Mesenteric fat pad (tissue), 1 donor: ENCODE results near the gene HHATL. TPM values are rescaled to one million over a fixed set of nuclear protein-coding genes. Genes with fewer than 3 reads are reported as not detected.
A peak's percentile ranks its signal among the peaks of the same experiment; 100 is the strongest.

ENCODE experiments used
- DNase-seq: peaks from one replicate; pipeline ENCODE4 v3.0.0-alpha.2; 2020; ENCODE audit warnings: low spot score
- total RNA-seq: library from RNA; stranded (reverse); fragmentation: NEBNext Ultra II Directional; extraction: Animal tissue kit (Norgen Biotek cat#: 25700); gene quantifications from one replicate; pipeline ENCODE4 v1.2.1, GENCODE V29; 2021
- donor health status: DM: yes; HTN: yes; CAD: no.

Gene HHATL
- total RNA-seq, 1 donor from 2014 or later: 0.48 TPM

- no peak for DNase-seq
These were observed 11.1 kb upstream of the HHATL start for GRCh38 chr3:42713747-42714146.

DNA sequence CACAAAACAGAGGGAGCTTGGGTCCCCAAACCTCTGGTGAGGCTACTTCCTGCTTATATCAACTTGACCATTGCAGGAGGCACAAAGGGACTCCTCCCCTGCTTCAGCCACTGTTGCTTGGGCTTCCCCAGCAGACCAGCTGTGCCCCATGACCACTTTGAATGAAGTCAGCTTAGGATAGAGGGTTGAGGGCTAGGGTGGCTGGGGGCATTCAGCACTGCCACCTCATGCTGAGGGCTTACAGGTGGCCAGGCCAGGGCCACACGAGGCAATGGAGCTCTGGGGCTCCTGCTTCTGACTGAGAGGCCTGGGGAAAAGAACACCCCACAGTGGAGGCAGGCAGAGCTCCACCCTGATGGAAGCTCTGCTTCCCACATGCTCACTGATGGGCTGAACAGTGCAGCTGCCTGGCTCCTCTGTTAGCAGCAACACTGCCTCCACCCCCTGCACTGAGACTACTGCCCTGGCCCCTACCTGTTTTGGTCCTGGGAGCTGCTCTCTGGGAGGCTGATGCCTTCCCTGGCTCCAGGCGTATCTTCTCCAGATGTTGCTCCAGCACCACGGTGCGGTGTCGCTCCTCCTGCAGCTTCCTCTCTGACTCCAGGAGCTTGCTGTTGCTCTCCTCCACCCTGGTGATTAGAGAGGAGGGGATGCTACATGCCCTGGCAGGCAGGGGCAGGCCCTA is 10.2 kb upstream of the HHATL start:
- DNase-seq: peak; percentile 78

DNA sequence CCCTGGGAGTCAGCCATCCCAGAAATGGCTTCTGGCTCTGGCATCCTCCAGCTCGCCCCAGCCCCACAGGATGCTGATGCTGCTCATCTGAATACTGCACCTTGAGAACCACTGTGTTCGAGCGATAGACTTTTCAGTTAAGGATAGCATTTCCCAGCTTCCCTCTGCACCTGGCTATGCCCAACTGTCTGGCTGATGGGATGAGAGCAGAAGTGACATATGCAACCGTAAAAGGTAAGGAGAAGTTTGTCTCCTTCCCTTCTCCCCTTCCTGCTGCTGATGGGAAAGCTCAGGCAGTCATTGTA is 9.7 kb upstream of the HHATL start:
- DNase-seq: no peak

DNA sequence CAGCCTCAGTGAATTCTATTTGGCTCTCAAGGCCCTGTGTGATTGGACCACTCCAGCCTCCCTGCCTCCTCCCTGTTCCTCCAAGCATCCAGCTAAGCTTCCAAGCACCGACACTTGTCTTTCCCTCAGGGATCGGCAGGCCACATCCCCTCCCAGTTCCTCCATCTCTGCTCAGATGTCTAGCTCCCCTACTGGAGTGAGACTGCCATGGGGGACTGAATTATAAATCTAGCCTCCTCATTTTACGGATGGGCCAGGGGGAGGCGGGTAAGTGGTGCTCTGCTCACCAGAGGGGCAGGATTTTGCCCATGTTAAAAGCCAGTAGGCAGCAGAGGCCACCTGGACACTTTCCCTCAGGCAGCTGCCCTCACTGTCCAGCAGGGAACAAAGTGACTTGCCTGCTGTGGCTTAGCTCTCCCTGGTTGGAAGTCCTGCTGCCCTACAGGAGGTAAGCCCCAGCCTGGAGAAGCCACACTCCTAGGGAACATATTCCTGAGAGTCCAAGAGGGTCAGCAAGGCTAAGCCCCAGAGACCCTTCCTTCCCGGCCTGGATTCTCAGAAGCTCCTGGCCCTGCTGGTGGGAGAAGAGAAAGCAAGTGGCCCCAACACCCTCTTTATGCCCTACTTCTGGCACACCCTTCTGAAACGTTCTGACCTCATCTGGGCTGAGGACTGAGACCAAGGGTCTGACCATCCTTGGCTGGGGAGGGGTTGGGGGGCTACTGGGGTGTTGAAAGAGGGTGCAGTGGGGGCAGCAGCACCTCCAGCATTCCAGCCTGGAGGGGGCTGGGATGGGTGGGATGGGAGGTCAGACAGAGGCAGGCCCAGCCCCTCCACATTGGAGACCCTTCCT is 9.1 kb upstream of the HHATL start:
- peak; percentile 76 for DNase-seq

DNA sequence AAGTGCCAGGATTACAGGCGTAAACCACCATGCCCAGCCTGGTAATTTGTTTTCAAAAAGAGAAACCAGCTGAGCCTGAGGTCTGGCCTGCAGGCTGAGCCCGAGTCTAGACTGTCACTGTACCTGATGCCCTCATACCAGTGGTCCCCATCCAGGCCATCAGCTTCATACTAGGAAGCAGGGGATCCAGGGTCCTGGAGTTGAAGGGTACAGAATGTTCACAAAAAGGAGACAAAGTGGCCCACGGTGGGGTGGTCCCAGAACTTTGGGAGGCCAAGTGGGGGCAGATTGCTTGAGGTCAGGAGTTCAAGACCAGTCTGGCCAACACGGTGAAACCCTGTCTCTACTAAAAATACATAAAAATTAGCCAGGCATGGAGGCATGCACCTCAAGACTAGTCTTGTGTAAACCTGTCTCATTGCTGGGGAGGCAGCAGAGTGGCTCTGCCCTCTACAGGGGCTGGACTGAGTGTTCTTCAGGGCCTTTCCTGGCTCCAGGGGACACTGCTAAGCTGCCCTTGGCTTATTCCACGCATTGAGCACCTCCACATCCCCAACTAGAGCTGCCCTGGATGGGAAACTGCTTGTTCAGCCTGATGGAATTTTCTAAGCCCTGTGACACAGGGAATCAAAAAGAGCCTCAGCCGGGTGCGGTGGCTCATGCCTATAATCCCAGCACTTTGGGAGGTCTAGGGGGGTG is 7.9 kb upstream of the HHATL start:
- DNase-seq: peak; percentile 57

DNA sequence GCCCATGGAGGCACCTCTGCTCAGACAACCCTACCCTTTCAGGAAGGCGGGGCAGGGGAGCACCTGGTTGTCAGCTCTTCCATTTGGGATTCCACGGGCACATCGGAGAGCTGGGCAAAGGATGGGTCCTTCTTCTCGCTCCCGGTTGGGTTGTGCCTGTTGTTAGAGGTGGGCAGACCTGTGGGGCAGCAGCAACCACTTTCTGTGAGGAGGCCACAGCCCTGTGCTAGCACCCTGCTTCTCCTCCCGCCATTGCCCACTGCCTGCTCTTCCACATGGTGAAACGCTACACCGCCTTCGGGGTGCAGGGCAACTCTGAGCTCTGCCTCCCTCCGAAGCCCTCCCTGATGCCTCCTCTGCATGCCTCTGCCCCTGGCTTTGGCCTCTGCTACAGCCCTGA is 7.0 kb upstream of the HHATL start:
- DNase-seq: peak; percentile 55

DNA sequence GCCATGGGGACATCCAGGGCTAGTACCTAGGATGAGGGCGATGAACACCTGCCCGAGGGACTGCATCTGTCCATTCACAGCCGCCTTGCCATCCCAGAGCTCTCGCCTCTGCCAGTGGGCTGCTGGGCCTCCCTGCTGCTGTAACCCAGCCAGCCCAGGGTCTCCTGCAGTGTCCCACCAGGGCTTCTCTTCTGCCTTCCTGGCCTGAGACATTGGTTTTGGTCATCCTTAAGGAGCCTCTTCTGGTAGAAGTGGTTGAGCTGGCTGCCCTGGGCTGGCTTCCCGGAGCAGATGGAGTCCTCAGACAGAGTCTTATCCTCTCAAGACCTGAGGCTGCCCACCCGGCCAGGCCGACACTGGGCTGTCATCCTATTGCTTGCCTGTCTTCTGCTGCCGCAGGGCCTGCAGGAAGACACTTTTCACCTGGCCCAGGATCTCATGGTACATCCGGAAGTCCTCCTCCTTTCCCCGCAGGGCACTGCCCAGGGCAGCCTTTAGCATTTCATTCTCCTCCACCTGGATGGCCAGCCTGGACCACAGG is 6.1 kb upstream of the HHATL start:
- DNase-seq: peak; percentile 80

GRCh38 chr3:42707620-42708355 is 5.2 kb upstream of the HHATL start:
- DNase-seq: peak; percentile 74

DNA sequence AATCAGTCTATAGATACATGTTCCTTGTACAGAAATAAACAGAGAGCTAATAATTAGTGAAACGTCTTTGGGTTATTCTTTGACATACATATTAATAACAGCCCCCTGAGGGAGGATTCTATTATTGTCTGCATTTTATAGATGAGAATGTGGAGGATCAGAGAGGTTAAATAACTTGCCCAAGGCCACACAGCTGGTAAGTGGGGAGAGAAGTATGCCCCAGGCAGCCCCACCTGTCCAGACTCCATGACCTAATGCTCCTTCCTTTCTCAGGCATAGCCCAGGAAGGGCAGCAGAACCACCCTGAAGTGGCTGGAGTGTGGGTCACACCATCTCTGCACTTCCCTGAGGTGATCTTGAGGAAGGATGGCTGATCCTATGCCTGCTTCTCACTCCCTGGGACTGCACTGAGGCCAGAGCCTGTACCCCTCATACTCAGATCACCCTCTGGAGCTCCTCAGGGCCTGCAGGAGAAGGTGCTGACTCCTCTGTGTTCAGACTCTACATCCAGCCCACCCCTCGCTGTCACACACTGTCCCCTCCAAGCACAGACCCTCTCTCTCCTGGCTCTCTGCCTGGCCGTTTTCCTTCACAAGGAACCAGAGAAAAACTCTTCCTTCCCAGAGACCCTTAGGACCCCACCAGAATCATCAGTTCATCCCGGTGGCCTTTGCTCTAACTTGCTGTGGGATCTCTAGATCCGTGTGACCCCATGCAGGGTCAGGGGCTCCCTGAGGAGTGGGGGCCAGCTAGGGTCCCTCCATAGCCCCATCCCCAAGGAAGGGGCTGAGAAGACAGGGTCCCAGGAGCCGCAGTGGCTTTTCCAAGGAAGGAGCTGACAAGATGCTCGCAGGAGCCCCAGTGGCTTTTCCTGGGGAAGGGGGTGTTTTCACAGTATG is 4.4 kb upstream of the HHATL start:
- DNase-seq: peak; percentile 79

DNA sequence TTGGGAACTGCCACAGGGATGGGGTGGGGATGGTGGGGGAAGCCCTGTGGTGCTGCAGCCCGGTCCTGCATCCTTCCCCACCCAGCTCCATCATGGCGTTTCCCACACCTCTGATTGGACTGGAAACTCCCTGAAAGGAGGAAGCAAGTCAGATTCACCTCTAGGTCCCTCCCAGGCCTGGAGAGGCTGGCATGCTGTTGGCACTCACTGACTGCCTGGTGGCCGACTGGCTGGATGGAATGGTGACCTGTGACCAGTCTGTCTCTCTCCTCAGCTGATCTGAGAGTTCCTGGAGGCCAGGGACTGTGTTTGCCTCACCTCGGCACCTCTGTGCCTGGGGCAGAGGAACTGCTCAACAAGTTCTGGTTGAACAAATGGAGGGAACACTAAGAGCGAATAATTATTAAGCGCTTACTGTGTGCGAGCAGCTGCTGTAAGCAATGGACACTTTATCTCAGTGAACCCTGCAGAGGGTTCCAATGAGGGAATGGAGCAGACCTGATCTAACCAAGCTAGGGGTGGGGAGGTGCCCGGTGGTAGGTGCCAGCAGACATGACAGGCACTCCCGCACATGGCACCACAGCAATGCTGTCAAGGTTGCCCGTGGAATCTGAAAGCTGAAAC is 3.5 kb upstream of the HHATL start:
- DNase-seq: peak; percentile 78

GRCh38 chr3:42705058-42705767 is 2.6 kb upstream of the HHATL start:
- peak; percentile 84 for DNase-seq

GRCh38 chr3:42704136-42704841 is 1.7 kb upstream of the HHATL start:
- DNase-seq: peak; percentile 85

DNA sequence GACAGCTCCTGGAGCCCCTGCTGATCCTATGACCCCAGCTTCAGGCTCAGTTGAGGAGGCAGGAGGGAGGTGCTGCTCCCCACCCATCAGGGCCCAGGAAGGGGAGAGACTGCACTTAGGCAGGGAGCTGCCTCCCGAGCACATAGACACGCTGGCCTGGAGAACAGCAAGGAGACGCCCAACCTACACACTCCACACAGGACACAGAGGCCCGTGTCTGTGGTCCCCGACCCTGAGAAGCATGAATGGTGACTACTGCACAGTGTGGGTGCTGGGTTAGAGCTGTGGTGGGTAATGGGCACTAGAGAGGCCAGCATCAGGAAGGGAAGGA is 1.1 kb upstream of the HHATL start:
- peak; percentile 55 for DNase-seq

DNA sequence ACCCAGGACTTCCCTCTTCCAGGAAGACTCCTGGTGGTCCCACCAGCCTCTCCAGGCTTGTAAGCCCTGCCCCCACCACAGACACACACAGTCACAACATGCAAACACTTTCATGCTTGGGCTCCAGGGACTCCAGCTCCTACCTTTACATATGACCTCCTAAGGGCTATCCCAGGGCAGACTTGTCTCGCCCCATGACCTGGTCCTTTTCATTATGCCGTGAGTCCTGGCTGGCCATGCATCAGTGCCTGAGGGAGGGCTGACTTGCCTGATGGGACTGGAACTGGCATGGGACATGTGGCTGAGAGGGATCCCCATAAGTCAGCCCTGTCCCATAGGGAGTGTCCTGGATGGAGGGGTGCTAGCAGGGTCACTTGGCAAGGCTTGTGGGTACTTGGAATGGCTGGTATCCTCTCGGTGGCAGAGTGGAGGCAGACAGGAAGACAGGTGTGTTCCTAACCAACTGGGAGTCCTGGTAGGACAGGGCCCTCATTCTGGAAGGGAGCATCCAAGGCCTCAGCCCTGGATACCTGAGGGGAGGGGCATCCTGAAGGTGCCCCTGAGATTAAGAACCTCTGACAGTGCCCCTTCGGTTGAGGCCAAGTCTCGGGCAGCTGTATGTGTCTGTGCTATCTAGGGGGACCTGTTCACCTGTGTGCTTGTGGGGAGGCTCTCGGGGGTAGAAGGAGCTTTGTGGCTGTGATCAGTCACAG is 540 bp upstream of the HHATL start:
- DNase-seq: peak; percentile 62

- DNase-seq: peak; percentile 73
These were observed 1.1 kb downstream of the HHATL start for GRCh38 chr3:42701371-42702065.

DNA sequence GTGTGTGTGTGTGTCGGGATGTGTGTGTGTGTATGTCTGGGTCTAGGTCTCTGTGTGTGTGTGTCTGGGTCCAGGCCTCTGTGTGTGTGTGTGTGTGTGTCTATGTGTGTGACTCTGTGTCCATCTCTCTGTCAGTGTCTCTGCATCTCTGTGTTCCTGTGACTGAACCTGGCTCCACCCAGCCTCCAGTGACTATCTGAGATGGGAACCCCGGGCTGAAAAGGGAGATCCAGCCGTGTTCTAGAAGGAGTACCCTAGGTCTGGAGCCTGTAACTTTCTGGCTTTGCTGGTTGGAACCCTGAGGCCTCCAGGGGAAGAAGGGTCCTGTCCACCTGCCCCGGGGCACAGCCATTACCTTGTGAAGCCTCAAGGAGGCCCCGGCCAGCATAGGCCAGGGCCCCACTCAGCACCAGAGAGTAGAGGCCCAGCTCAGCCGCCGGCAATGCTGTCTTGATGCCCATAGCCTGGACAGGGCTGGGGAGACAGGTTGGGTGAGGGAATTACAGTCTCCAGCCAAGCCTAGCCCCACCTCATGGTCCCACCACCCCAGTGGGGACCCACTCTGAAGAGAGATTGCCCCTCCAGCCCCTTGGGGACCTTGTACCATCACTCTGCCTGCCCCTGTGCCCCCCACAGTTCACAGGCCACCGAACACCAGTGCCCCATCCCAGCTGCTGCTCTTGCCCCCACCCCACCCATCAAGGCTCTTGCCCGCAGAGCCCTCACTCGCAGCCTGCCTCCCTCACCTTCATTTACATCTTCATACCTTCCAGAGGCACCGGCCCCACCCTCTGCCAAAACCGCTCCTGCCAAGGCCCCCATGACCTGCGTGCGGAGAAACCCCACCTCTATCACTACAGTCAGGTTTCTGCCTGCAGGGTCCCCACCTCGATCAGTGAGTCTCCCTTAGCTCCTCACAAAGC is 2.0 kb downstream of the HHATL start:
- peak; percentile 81 for DNase-seq
